Ascending aorta (tissue), 2 donors: ENCODE measurements around the gene GMIP. TPM values are rescaled to one million over a fixed set of nuclear protein-coding genes. Genes with fewer than 3 reads are reported as not detected.

Experiments used
- DNase-seq, 2 donors: peaks; one replicate each; pipeline ENCODE4 v3.0.0-alpha.2; 2019; ENCODE audit warnings: low spot score in 2 of 2
- H3K27ac ChIP-seq, 2 donors: fragments of 200-600 bp; sonication (generic); one replicate each; pipeline ENCODE4 v1.5.1; 2016 to 2017; ENCODE audit warnings: mild to moderate bottlenecking in 1 of 2
- H3K27me3 ChIP-seq: fragments of 200-600 bp; sonication (generic); one replicate; pipeline ENCODE4 v1.5.1; 2017
- H3K36me3 ChIP-seq, 2 donors: fragments of 200-600 bp; sonication (generic); one replicate each; pipeline ENCODE4 v1.5.1; 2016
- H3K4me1 ChIP-seq, 2 donors: fragments of 200-600 bp; sonication (generic); one replicate each; pipeline ENCODE4 v1.5.1; 2016 to 2017; ENCODE audit warnings: mild to moderate bottlenecking in 1 of 2
- H3K4me3 ChIP-seq, 2 donors: fragments of 200-600 bp; sonication (generic); one replicate each; pipeline ENCODE4 v1.5.1; 2016 to 2017; ENCODE audit warnings: mild to moderate bottlenecking in 1 of 2
- H3K9me3 ChIP-seq, 2 donors: fragments of 200-600 bp; sonication (generic); one replicate each; pipeline ENCODE4 v1.5.1; 2016
- CTCF ChIP-seq, 3 experiments: fragments of 200-600 bp in 2 of 3; fragments of 450-650 bp in 1 of 3; sonication (generic) in 2 of 3; IDR thresholded peaks; one replicate each; pipeline ENCODE4 v1.5.1; 2016 to 2019; ENCODE audit warnings: antibody characterized with exemption in 3 of 3, mild to moderate bottlenecking in 1 of 3, moderate library complexity in 1 of 3
- intact Hi-C: fragments of 100-400 bp; cut with DNase I; formaldehyde crosslinking; loops from one replicate; pipeline ENCODE4 v1.15.1; 2023
- total RNA-seq: library from RNA; depleted of rRNA; stranded (reverse); fragments of >200 nt; gene quantifications from one replicate; pipeline ENCODE4 v1.1.0, GENCODE V29; 2016

The GMIP gene
- total RNA-seq, 1 donor from 2014 or later, result 3.9 TPM

- intact Hi-C loops, result no loop called here
- no peak overlapping the region for H3K4me3 ChIP-seq
- peaks cover 16 to 20% of the 10 kb centered on the region in 2 donors for H3K36me3 ChIP-seq
- no peaks in the 10 kb centered on the region for H3K27me3 ChIP-seq
- no peaks in the 10 kb centered on the region for H3K9me3 ChIP-seq
- H3K27ac ChIP-seq, result no peak overlapping the region
- no peak for TF ChIP-seq CTCF (IDR thresholded peaks at IDR 0.05)
- DNase-seq, result no peak
- no peaks in the 10 kb centered on the region for H3K4me1 ChIP-seq
Observed at GRCh38 chr19:19637186-19637522, 6.3 kb downstream of the GMIP start.

GRCh38 chr19:19636573-19637185, 6.8 kb downstream of the GMIP start:
- Histone ChIP-seq H3K4me1 (no peaks in the 10 kb centered on the region), H3K9me3 (no peaks in the 10 kb centered on the region), H3K27ac (no peak overlapping the region), H3K36me3 (peaks cover 16 to 20% of the 10 kb centered on the region in 2 donors), H3K27me3 (no peaks in the 10 kb centered on the region), H3K4me3 (no peak overlapping the region)
- TF ChIP-seq CTCF (IDR thresholded peaks at IDR 0.05), result no peak
- no peak for DNase-seq
- intact Hi-C loops, result no loop called here

GRCh38 chr19:19635313-19635702, 8.1 kb downstream of the GMIP start:
- no peaks in the 10 kb centered on the region for H3K4me1 ChIP-seq
- H3K27ac ChIP-seq, result no peak overlapping the region
- intact Hi-C loops, result no loop called here
- H3K36me3 ChIP-seq, result peaks cover 16 to 20% of the 10 kb centered on the region in 2 donors
- no peak for DNase-seq
- H3K4me3 ChIP-seq, result no peak overlapping the region
- no peaks in the 10 kb centered on the region for H3K9me3 ChIP-seq
- TF ChIP-seq CTCF (IDR thresholded peaks at IDR 0.05), result no peak
- no peaks in the 10 kb centered on the region for H3K27me3 ChIP-seq

- Histone ChIP-seq H3K36me3 (peaks cover 16 to 20% of the 10 kb centered on the region in 2 donors), H3K27ac (no peak overlapping the region), H3K4me1 (no peaks in the 10 kb centered on the region), H3K27me3 (no peaks in the 10 kb centered on the region), H3K4me3 (no peak overlapping the region), H3K9me3 (no peaks in the 10 kb centered on the region)
- no peak for TF ChIP-seq CTCF (IDR thresholded peaks at IDR 0.05)
- intact Hi-C loops, result no loop called here
- DNase-seq, result no peak
Observed at GRCh38 chr19:19634516-19635312, 8.7 kb downstream of the GMIP start.

GRCh38 chr19:19633711-19634515, 9.5 kb downstream of the GMIP start:
- intact Hi-C loops, result no loop called here

More at GRCh38 chr19:19633711-19634515, 9.5 kb downstream of the GMIP start:
- Histone ChIP-seq H3K4me3 (no peak overlapping the region), H3K27me3 (no peaks in the 10 kb centered on the region), H3K27ac (no peak overlapping the region), H3K36me3 (peaks cover 16 to 20% of the 10 kb centered on the region in 2 donors), H3K4me1 (no peaks in the 10 kb centered on the region), H3K9me3 (no peaks in the 10 kb centered on the region)
- TF ChIP-seq CTCF (IDR thresholded peaks at IDR 0.05), result no peak
- no peak for DNase-seq
